Thoracic aorta (tissue), 2 donors: Measurements from ENCODE around the gene LSG1. TPM values are rescaled to one million over a fixed set of nuclear protein-coding genes. Genes with fewer than 3 reads are reported as not detected.
"Not testable (repeated sequence)": the region's sequence is repeated elsewhere in the genome, so short reads cannot be mapped to it uniquely, and the experiment has no call there.

Experiments
- ATAC-seq: fragments of 150-250 bp; one replicate; pipeline ENCODE4 v1.8.0; 2017; ENCODE audit warnings: low read depth; ENCODE audit not compliant: insufficient number of reproducible peaks, low FRiP score
- DNase-seq: peaks from one replicate; pipeline ENCODE4 v3.0.0-alpha.2; 2020; ENCODE audit warnings: low spot score
- H3K27ac ChIP-seq, 2 donors: fragments of 200-600 bp; sonication (generic); 1 replicate in 1 of 2; 2 replicates in 1 of 2; pipeline ENCODE4 v1.5.1; 2016; ENCODE audit warnings: mild to moderate bottlenecking in 2 of 2, moderate library complexity in 2 of 2
- H3K27me3 ChIP-seq: fragments of 200-600 bp; sonication (generic); replicated peaks from 2 replicates; pipeline ENCODE4 v1.6.0; 2016; ENCODE audit warnings: mild to moderate bottlenecking; ENCODE audit not compliant: insufficient read depth
- H3K36me3 ChIP-seq: fragments of 200-600 bp; sonication (generic); one replicate; pipeline ENCODE4 v1.5.1; 2016
- H3K4me1 ChIP-seq, 2 donors: fragments of 200-600 bp; sonication (generic); 1 replicate in 1 of 2; 2 replicates in 1 of 2; pipeline versions ENCODE4 v1.5.1 to v1.6.0; 2016; ENCODE audit warnings: low read depth in 2 of 2, mild to moderate bottlenecking in 1 of 2; ENCODE audit not compliant: control insufficient read depth in 1 of 2
- H3K4me3 ChIP-seq: fragments of 200-600 bp; sonication (generic); 2 replicates; pipeline ENCODE4 v1.5.1; 2016; ENCODE audit warnings: mild to moderate bottlenecking
- H3K9me3 ChIP-seq: fragments of 200-600 bp; sonication (generic); 2 replicates; pipeline ENCODE4 v1.5.1; 2016
- CTCF ChIP-seq: fragments of 200-600 bp; sonication (generic); IDR thresholded peaks from one replicate; pipeline ENCODE4 v1.5.1; 2019; ENCODE audit warnings: antibody characterized with exemption
- total RNA-seq, 2 donors: library from RNA; depleted of rRNA; stranded (reverse); fragments of >200 nt; gene quantifications; one replicate each; pipeline versions ENCODE4 v1.1.0 to v1.2.3, GENCODE V29; 2016

The LSG1 gene
- total RNA-seq, 2 donors from 2014 or later: 19.4 to 59.3 TPM

- peak; percentile 4 for ATAC-seq
- no peaks in the 10 kb centered on the region for H3K36me3 ChIP-seq
- no peaks in the 10 kb centered on the region for H3K9me3 ChIP-seq
- DNase-seq: no peak
- peak overlapping the region; percentile 83 for H3K4me3 ChIP-seq
- peak overlapping the region in 1 of 2 donors; percentile 34 for H3K27ac ChIP-seq
- H3K27me3 ChIP-seq: no peaks in the 10 kb centered on the region
- TF ChIP-seq CTCF: no peak
- peaks cover 0 to 3% of the 10 kb centered on the region in 2 donors for H3K4me1 ChIP-seq
These were observed 39.1 kb downstream of the LSG1 start for GRCh38 chr3:194632809-194633348.

- ATAC-seq: no peak
- no peak for TF ChIP-seq CTCF
- Histone ChIP-seq H3K27ac (no peak overlapping the region), H3K27me3 (no peaks in the 10 kb centered on the region), H3K9me3 (no peaks in the 10 kb centered on the region), H3K4me1 (peaks cover 0 to 3% of the 10 kb centered on the region in 2 donors), H3K36me3 (no peaks in the 10 kb centered on the region), H3K4me3 (peak overlapping the region; percentile 83)
- no peak for DNase-seq
These were observed 39.7 kb downstream of the LSG1 start for GRCh38 chr3:194632226-194632808.

DNA sequence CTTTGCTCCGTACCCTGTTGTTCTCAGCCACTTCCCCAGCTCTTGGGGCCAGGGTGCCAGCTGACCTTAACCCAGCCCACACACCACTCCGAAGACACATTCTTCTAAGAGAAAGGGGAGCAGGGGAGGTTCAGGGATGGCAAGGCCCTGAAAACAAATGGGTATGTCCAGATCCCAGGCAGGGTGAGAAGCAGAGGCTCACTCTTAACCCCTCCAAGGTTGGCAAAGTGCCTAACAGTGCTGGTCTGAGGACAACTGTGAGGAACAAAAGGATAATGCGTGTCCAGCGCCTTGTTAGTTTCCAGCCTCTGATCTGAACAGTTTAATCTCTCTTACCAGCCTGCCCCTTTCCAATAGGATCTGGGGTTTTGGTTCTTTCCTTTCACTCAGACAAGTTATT is 40.3 kb downstream of the LSG1 start:
- ATAC-seq: no peak
- DNase-seq: no peak
- Histone ChIP-seq H3K4me1 (peaks cover 0 to 3% of the 10 kb centered on the region in 2 donors), H3K27ac (no peak overlapping the region), H3K9me3 (no peaks in the 10 kb centered on the region), H3K4me3 (no peak overlapping the region), H3K36me3 (no peaks in the 10 kb centered on the region), H3K27me3 (no peaks in the 10 kb centered on the region)
- TF ChIP-seq CTCF: no peak

DNA sequence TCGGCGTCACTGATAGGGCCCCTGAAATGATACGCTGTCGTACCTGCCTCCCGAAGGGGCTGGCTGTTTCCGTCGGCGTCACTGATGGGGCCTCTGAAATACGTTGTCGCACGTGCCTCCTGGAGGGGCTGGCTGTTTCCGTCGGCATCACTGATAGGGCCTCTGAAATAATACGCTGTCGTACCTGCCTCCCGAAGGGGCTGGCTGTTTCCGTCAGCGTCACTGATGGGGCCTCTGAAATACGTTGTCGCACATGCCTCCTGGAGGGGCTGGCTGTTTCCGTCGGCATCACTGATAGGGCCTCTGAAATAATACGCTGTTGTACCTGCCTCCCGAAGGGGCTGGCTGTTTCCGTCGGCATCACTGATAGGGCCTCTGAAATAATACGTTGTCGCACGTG is 41.3 kb downstream of the LSG1 start:
- H3K9me3 ChIP-seq, H3K4me1 ChIP-seq, H3K27ac ChIP-seq, H3K4me3 ChIP-seq, ATAC-seq, DNase-seq, H3K27me3 ChIP-seq, H3K36me3 ChIP-seq: not testable (repeated sequence)

GRCh38 chr3:194624956-194625355 is 47.0 kb downstream of the LSG1 start:
- Histone ChIP-seq H3K9me3 (no peaks in the 10 kb centered on the region), H3K27ac (no peak overlapping the region), H3K36me3 (no peaks in the 10 kb centered on the region), H3K4me3 (no peak overlapping the region), H3K27me3 (no peaks in the 10 kb centered on the region), H3K4me1 (no peaks in the 10 kb centered on the region)
- ATAC-seq (no peak), DNase-seq (no peak)
- TF ChIP-seq CTCF: no peak
